22Rv1 (cell line): ENCODE measurements around the gene MGAT1.

Experiments
- CTCF ChIP-seq: fragments of 450-650 bp; IDR thresholded peaks from 2 replicates; pipeline ENCODE4 v1.5.1; 2017; ENCODE audit warnings: mild to moderate bottlenecking
- ZFX ChIP-seq: fragments of 450-650 bp; IDR thresholded peaks from 2 replicates; pipeline ENCODE4 v1.6.1; 2017; ENCODE audit warnings: antibody characterized with exemption, borderline replicate concordance

- TF ChIP-seq CTCF (no peak), ZFX (no peak)
Measured at GRCh38 chr5:180797256-180798192, 5.1 kb downstream of the MGAT1 start.
